Cerebellar nuclear complex (tissue), 1 donor: ENCODE results near the gene BMPR2.
A peak's percentile ranks its signal among the peaks of the same experiment; 100 is the strongest.
"Not testable (repeated sequence)": the region's sequence is repeated elsewhere in the genome, so short reads cannot be mapped to it uniquely, and the experiment has no call there.

Experiments used
- DNase-seq, 2 experiments: peaks; one replicate each; lab custom pipeline; 2025; lab: John Stamatoyannopoulos, UW

The BMPR2 gene

GRCh38 chr2:202530038-202530437, 153.9 kb downstream of the BMPR2 start:
- DNase-seq: no peak

GRCh38 chr2:202535290-202535689, 159.2 kb downstream of the BMPR2 start:
- DNase-seq: not testable (repeated sequence)

- no peak for DNase-seq
These were observed 165.0 kb downstream of the BMPR2 start for GRCh38 chr2:202541137-202541536.

- peak; percentile 4 to 61 for DNase-seq
These were observed 166.0 kb downstream of the BMPR2 start for GRCh38 chr2:202542142-202542541.

- DNase-seq: no peak
These were observed 169.4 kb downstream of the BMPR2 start for GRCh38 chr2:202545523-202545922.

GRCh38 chr2:202545931-202546330, 169.8 kb downstream of the BMPR2 start:
- no peak for DNase-seq

- DNase-seq: not testable (repeated sequence)
These were observed 170.5 kb downstream of the BMPR2 start for GRCh38 chr2:202546499-202547141.

- no peak for DNase-seq
These were observed 172.1 kb downstream of the BMPR2 start for GRCh38 chr2:202548240-202548639.

- not testable (repeated sequence) for DNase-seq
These were observed 174.9 kb downstream of the BMPR2 start for GRCh38 chr2:202551000-202551399.

GRCh38 chr2:202555356-202555755, 179.2 kb downstream of the BMPR2 start:
- DNase-seq: no peak

GRCh38 chr2:202560200-202560599, 184.1 kb downstream of the BMPR2 start:
- no peak for DNase-seq

GRCh38 chr2:202564226-202564625, 188.1 kb downstream of the BMPR2 start:
- DNase-seq: no peak

- no peak for DNase-seq
These were observed 190.2 kb downstream of the BMPR2 start for GRCh38 chr2:202566286-202566685.

- no peak for DNase-seq
These were observed 198.4 kb downstream of the BMPR2 start for GRCh38 chr2:202574541-202574940.

- not testable (repeated sequence) for DNase-seq
These were observed 199.1 kb downstream of the BMPR2 start for GRCh38 chr2:202575194-202575593.

- no peak for DNase-seq
These were observed 201.4 kb downstream of the BMPR2 start for GRCh38 chr2:202577250-202578183.

- DNase-seq: not testable (repeated sequence)
These were observed 206.7 kb downstream of the BMPR2 start for GRCh38 chr2:202582846-202583245.

GRCh38 chr2:202583709-202584219, 207.6 kb downstream of the BMPR2 start:
- no peak for DNase-seq

- DNase-seq: peak in 1 of 2 experiments; percentile 45
These were observed 212.8 kb downstream of the BMPR2 start for GRCh38 chr2:202588647-202589581.

- DNase-seq: no peak
These were observed 213.4 kb downstream of the BMPR2 start for GRCh38 chr2:202589582-202589949.

GRCh38 chr2:202592566-202592965, 216.4 kb downstream of the BMPR2 start:
- no peak for DNase-seq

GRCh38 chr2:202599105-202599504, 223.0 kb downstream of the BMPR2 start:
- DNase-seq: no peak
